Measurements from ENCODE around the gene GPC6. TPM values are rescaled to one million over a fixed set of nuclear protein-coding genes. Genes with fewer than 3 reads are reported as not detected.

GPC6 gene
- polyA plus RNA-seq, 1 of the 3 experiments (the other 2 are of a cell fraction) = 6.7 TPM

DNA sequence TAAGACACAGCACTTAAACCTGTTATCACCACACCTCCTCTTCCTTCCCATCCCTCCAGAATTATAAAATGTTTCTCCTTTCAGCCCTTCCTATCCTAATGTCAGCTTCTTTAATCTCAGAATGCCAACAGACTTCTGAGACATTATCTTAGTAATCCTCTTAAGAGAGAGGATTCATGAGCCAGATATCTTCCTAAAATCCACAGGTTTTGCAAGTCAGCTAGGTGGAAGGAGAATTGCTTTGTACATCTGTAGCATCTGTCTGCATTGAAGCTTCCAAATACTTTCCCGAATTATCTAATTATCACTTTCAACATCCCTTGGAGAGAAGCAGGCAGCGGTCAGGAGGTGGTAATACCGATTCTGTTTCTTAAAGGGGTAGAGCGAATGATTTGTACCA lies 1073.8 kb downstream of the GPC6 start:
- POLR2A ChIA-PET = no interaction called here
- Histone ChIP-seq H3F3A (replicated peaks; ENCODE audit: insufficient read depth) (peaks cover 3% of the 10 kb centered on the region), H3K4me2 (no peak overlapping the region), H4K20me1 (ENCODE audit: insufficient read depth) (no peaks in the 10 kb centered on the region), H3K4me1 (ENCODE audit: control insufficient read depth in 1 of 2, insufficient read depth in 2 of 2, low read depth in 1 of 2, low read length in 1 of 2) (peaks cover 0 to 5% of the 10 kb centered on the region in 2 experiments; a peak in 3 of 4 replicates), H2AFZ (ENCODE audit: low read depth) (no peak overlapping the region), H3K79me2 (ENCODE audit: insufficient read depth) (no peaks in the 10 kb centered on the region), H3K4me3 (ENCODE audit: low read depth in 2 of 2, low read length in 1 of 2) (no peak overlapping the region), H3K9ac (no peak overlapping the region), H3K27ac (ENCODE audit: low read depth in 2 of 2, low read length in 1 of 2) (no peak overlapping the region), H3K27me3 (ENCODE audit: insufficient read depth) (no peaks in the 10 kb centered on the region), H3K9me3 (no peaks in the 10 kb centered on the region), H3K9me2 (no peaks in the 10 kb centered on the region), H3K36me3 (replicated peaks in 1 of 2; ENCODE audit: control insufficient read depth in 1 of 2, insufficient read depth in 2 of 2, low read length in 1 of 2) (no peaks in the 10 kb centered on the region)
- no peak for DNase-seq
- TF ChIP-seq RFX5 (IDR thresholded peaks at IDR 0.05; ENCODE audit: low read length) (no peak), RAD21 (IDR thresholded peaks at IDR 0.05; ENCODE audit: low read length) (no peak), TEAD4 (IDR thresholded peaks at IDR 0.05; ENCODE audit: borderline replicate concordance, insufficient read depth) (no peak), EZH2phosphoT487 (IDR thresholded peaks at IDR 0.05; ENCODE audit: borderline replicate concordance, low read depth) (no peak), FOSL2 (IDR thresholded peaks at IDR 0.05; ENCODE audit: borderline replicate concordance, low read depth) (no peak), NRF1 (IDR thresholded peaks at IDR 0.05; ENCODE audit: low read depth, low read length) (no peak), GABPA (IDR thresholded peaks at IDR 0.05; ENCODE audit: low read depth) (no peak), MEF2A (IDR thresholded peaks at IDR 0.05; ENCODE audit: borderline replicate concordance, low read depth) (no peak), EP300 (IDR thresholded peaks at IDR 0.05; ENCODE audit: borderline replicate concordance in 1 of 2, low read depth in 1 of 2, low read length in 1 of 2) (no peak), ZBTB33 (IDR thresholded peaks at IDR 0.05; ENCODE audit: borderline replicate concordance, low read depth) (no peak), RCOR1 (IDR thresholded peaks at IDR 0.05; ENCODE audit: low read length) (no peak), TAF1 (IDR thresholded peaks at IDR 0.05; ENCODE audit: borderline replicate concordance, low read depth, low read length) (no peak), SMC3 (IDR thresholded peaks at IDR 0.05; ENCODE audit: low read depth, low read length) (no peak), FOXJ3 (CRISPR knock-in tag; IDR thresholded peaks at IDR 0.05) (no peak), JUND (IDR thresholded peaks at IDR 0.05) (no peak), GATA2 (CRISPR knock-in tag; IDR thresholded peaks at IDR 0.05) (no peak), MXI1 (IDR thresholded peaks at IDR 0.05; ENCODE audit: low read depth, low read length) (no peak), ELF1 (IDR thresholded peaks at IDR 0.05) (no peak)
- TF ChIP-seq, protein P1, sequence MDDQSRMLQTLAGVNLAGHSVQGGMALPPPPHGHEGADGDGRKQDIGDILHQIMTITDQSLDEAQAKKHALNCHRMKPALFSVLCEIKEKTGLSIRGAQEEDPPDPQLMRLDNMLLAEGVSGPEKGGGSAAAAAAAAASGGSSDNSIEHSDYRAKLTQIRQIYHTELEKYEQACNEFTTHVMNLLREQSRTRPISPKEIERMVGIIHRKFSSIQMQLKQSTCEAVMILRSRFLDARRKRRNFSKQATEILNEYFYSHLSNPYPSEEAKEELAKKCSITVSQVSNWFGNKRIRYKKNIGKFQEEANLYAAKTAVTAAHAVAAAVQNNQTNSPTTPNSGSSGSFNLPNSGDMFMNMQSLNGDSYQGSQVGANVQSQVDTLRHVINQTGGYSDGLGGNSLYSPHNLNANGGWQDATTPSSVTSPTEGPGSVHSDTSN (IDR thresholded peaks at IDR 0.05) = no peak
- WGBS (ENCODE audit: low lambda C conversion rate) = 81% methylated on average over 4 of the region's 4 CpGs
- CTCF ChIA-PET = no interaction called here
